HepG2 (cell line): ENCODE data around the gene EEFSEC. TPM values are rescaled to one million over a fixed set of nuclear protein-coding genes. Genes with fewer than 3 reads are reported as not detected.

Experiments used
- ATAC-seq: fragments of 200-7000 bp; cut with Tn5 transposase; 3 replicates; pipeline ENCODE4 v1.9.1; 2020; ENCODE audit warnings: mild to moderate bottlenecking, moderate library complexity
- BruUV-seq: library from RNA; stranded (reverse); fragments of 400-500 nt; replicated peaks from 2 replicates; lab custom pipeline; 2021; lab: Mats Ljungman, UMichigan
- CTCF ChIA-PET: fragments of 300-600 bp; formaldehyde crosslinking; extraction: SDS; loops from one replicate; lab custom pipeline; 2021; ENCODE audit warnings: low total read pairs, inconsistent platforms, low intra/inter-chr PET ratio; lab: Yijun Ruan, JAX
- POLR2A ChIA-PET: fragments of 350-600 bp; sonication (Branson Sonifier 250); formaldehyde crosslinking; loops from one replicate; lab custom pipeline; 2020; ENCODE audit warnings: antibody characterized with exemption, inconsistent platforms; lab: Yijun Ruan, JAX
- DNase-seq: peaks from one replicate; pipeline ENCODE4 v3.0.0-alpha.2; 2015; ENCODE audit warnings: low spot score
- FAIRE-seq: peaks from 3 replicates; lab custom pipeline; 2011; peaks lifted over from hg19 to GRCh38; lab: Jason Lieb, UNC
- H2AFZ ChIP-seq: one replicate; pipeline ENCODE4 v1.6.1; 2011; ENCODE audit warnings: low read length, inconsistent platforms
- H3K27ac ChIP-seq: fragments of 300-600 bp; 3 replicates; pipeline ENCODE4 v1.8.0; 2011; ENCODE audit warnings: mixed run types, mild to moderate bottlenecking, mixed read lengths, low read length, inconsistent platforms; ENCODE audit not compliant: insufficient read depth; ENCODE audit errors: extremely low read length
- H3K27me3 ChIP-seq, 2 experiments: fragments of 200-600 bp in 1 of 2; 2 replicates in 1 of 2; 3 replicates in 1 of 2; pipeline versions ENCODE4 v1.6.0 to v1.8.0; 2011; ENCODE audit warnings: low read length in 2 of 2, mild to moderate bottlenecking in 2 of 2, moderate library complexity in 2 of 2, inconsistent platforms in 1 of 2; ENCODE audit not compliant: insufficient read depth in 2 of 2, control insufficient read depth in 1 of 2
- H3K36me3 ChIP-seq, 2 experiments: fragments of 200-600 bp in 1 of 2; replicated peaks in 1 of 2; 2 replicates in 1 of 2; 3 replicates in 1 of 2; pipeline versions ENCODE4 v1.5.1 to v1.8.0; 2011; ENCODE audit warnings: low read length in 2 of 2, inconsistent platforms in 1 of 2; ENCODE audit not compliant: insufficient read depth in 2 of 2, control insufficient read depth in 1 of 2
- H3K4me1 ChIP-seq: 2 replicates; pipeline ENCODE4 v1.5.1; 2012; ENCODE audit warnings: low read length, inconsistent platforms; ENCODE audit not compliant: insufficient read depth
- H3K4me2 ChIP-seq: 2 replicates; pipeline ENCODE4 v1.6.0; 2011; ENCODE audit warnings: low read depth, low read length, inconsistent platforms
- H3K4me3 ChIP-seq, 3 experiments: fragments of 200-600 bp in 1 of 3; sonication (generic), shearing (Covaris generic) in 1 of 3; replicated peaks in 1 of 3; 2 replicates each; pipeline ENCODE4 v1.5.1; 2011 to 2016; ENCODE audit warnings: low read length in 3 of 3, inconsistent platforms in 2 of 3, low read depth in 2 of 3, mild to moderate bottlenecking in 2 of 3, control low read depth in 1 of 3, mixed read lengths in 1 of 3; ENCODE audit not compliant: insufficient read depth in 1 of 3
- H3K79me2 ChIP-seq: one replicate; pipeline ENCODE4 v1.6.1; 2011; ENCODE audit warnings: low read length, inconsistent platforms; ENCODE audit not compliant: insufficient read depth
- H3K9ac ChIP-seq: 2 replicates; pipeline ENCODE4 v1.6.0; 2011; ENCODE audit warnings: mild to moderate bottlenecking, low read depth, low read length, inconsistent platforms; ENCODE audit not compliant: insufficient read depth
- H3K9me3 ChIP-seq: 2 replicates; pipeline ENCODE4 v1.5.1; 2012; ENCODE audit warnings: mild to moderate bottlenecking, low read length
- H4K20me1 ChIP-seq: 2 replicates; pipeline ENCODE4 v1.6.0; 2011; ENCODE audit warnings: inconsistent platforms, mild to moderate bottlenecking, low read length, moderate library complexity; ENCODE audit not compliant: insufficient read depth
- CAMTA2 ChIP-seq: sonication (generic); formaldehyde crosslinking; IDR thresholded peaks from 2 replicates; pipeline ENCODE4 v1.4.0; 2020; ENCODE audit warnings: mild to moderate bottlenecking, missing genetic modification reagents, borderline replicate concordance
- FOSL1 ChIP-seq: sonication (generic); formaldehyde crosslinking; IDR thresholded peaks from 2 replicates; pipeline ENCODE4 v1.9.0; 2021; ENCODE audit warnings: missing genetic modification reagents, borderline replicate concordance
- HOXA5 ChIP-seq: sonication (generic); formaldehyde crosslinking; IDR thresholded peaks from 2 replicates; pipeline ENCODE4 v1.4.0; 2020; ENCODE audit warnings: missing genetic modification reagents
- JUND ChIP-seq: sonication (generic); formaldehyde crosslinking; IDR thresholded peaks from 2 replicates; pipeline ENCODE4 v1.8.0; 2022; ENCODE audit warnings: mild to moderate bottlenecking, missing genetic modification reagents
- NR2C2 ChIP-seq: sonication (generic); formaldehyde crosslinking; IDR thresholded peaks from 2 replicates; pipeline ENCODE4 v1.4.0; 2020; ENCODE audit warnings: missing genetic modification reagents, mild to moderate bottlenecking, moderate library complexity, borderline replicate concordance
- SNAI1 ChIP-seq: sonication (generic); formaldehyde crosslinking; IDR thresholded peaks from 2 replicates; pipeline ENCODE4 v1.5.0; 2020; ENCODE audit warnings: mild to moderate bottlenecking, missing genetic modification reagents, borderline replicate concordance
- SOX13 ChIP-seq, 3 experiments: fragments of 450-650 bp in 1 of 3; sonication (generic) in 1 of 3; formaldehyde crosslinking in 1 of 3; IDR thresholded peaks in 2 of 3; conservative IDR thresholded peaks in 1 of 3; 2 replicates each; pipeline versions ENCODE4 v1.5.0 to v1.6.1; 2016 to 2020; ENCODE audit warnings: antibody characterized with exemption in 1 of 3, mild to moderate bottlenecking in 1 of 3, missing compliant biosample characterization in 1 of 3, missing genetic modification reagents in 1 of 3, moderate library complexity in 1 of 3
- TIGD3 ChIP-seq: sonication (generic); formaldehyde crosslinking; IDR thresholded peaks from 2 replicates; pipeline ENCODE4 v1.5.1; 2020; ENCODE audit warnings: mild to moderate bottlenecking, missing genetic modification reagents, borderline replicate concordance
- UBTF ChIP-seq: sonication (generic); formaldehyde crosslinking; IDR thresholded peaks from 2 replicates; pipeline ENCODE4 v1.4.0; 2020; ENCODE audit warnings: mild to moderate bottlenecking, missing genetic modification reagents
- YEATS2 ChIP-seq: sonication (generic); formaldehyde crosslinking; IDR thresholded peaks from 2 replicates; pipeline ENCODE4 v1.4.0; 2020; ENCODE audit warnings: missing genetic modification reagents, borderline replicate concordance
- ZBTB7A ChIP-seq: sonication (generic); formaldehyde crosslinking; IDR thresholded peaks from 2 replicates; pipeline ENCODE4 v1.8.0; 2022; ENCODE audit warnings: mild to moderate bottlenecking, missing genetic modification reagents
- ZHX1 ChIP-seq: sonication (generic); formaldehyde crosslinking; IDR thresholded peaks from 2 replicates; pipeline ENCODE4 v1.8.1; 2022; ENCODE audit warnings: low read depth, mild to moderate bottlenecking, missing genetic modification reagents
- ZNF264 ChIP-seq: sonication (generic); formaldehyde crosslinking; IDR thresholded peaks from 2 replicates; pipeline ENCODE4 v1.4.0; 2020; ENCODE audit warnings: missing genetic modification reagents
- ZNF451 ChIP-seq: sonication (generic); formaldehyde crosslinking; IDR thresholded peaks from 2 replicates; pipeline ENCODE4 v1.5.0; 2020; ENCODE audit warnings: mild to moderate bottlenecking, missing genetic modification reagents
- ZNF772 ChIP-seq: sonication (generic); formaldehyde crosslinking; IDR thresholded peaks from 2 replicates; pipeline ENCODE4 v1.5.0; 2020; ENCODE audit warnings: mild to moderate bottlenecking, missing genetic modification reagents
- ZNF839 ChIP-seq: sonication (generic); formaldehyde crosslinking; IDR thresholded peaks from 2 replicates; pipeline ENCODE4 v1.4.0; 2020; ENCODE audit warnings: missing genetic modification reagents, mild to moderate bottlenecking, borderline replicate concordance
- WGBS: methylation state at CpG from one replicate; pipeline ENCODE4 v1.1.6; 2017; ENCODE audit warnings: low lambda C conversion rate; 5-methylcytosine and 5-hydroxymethylcytosine counted together
- in situ Hi-C: cut with HindIII; loops from 2 replicates; pipeline ENCODE4 v1.10.0; 2017; ENCODE audit warnings: low pct_unique_long_range_greater_than_20kb; ENCODE audit not compliant: extremely low pct_ligation_motif_present
- intact Hi-C: fragments of 100-400 bp; cut with micrococcal nuclease; formaldehyde crosslinking; loops from one replicate; pipeline ENCODE4 v1.10.0; 2022; ENCODE audit not compliant: unreplicated experiment
- polyA plus RNA-seq, 8 experiments: library from polyadenylated mRNA; depleted of rRNA in 3 of 8; stranded (reverse) in 7 of 8; unstranded in 1 of 8; fragments of >200 nt; fragmentation: Illumina TruSeq in 4 of 8; extraction: Trizol in 4 of 8; gene quantifications; 2 replicates each; pipeline versions ENCODE4 v1.2.1 to v1.2.3, GENCODE V29; 2011 to 2016; ENCODE audit warnings: low read depth in 4 of 8, missing spikeins in 1 of 8, mixed read lengths in 1 of 8; ENCODE audit not compliant: insufficient read depth in 1 of 8
- total RNA-seq, 5 experiments: library from RNA; depleted of rRNA; stranded (reverse); fragments of >200 nt; fragmentation: Illumina TruSeq; extraction: Trizol; gene quantifications; 2 replicates each; pipeline ENCODE4 v1.2.3, GENCODE V29; 2016; ENCODE audit warnings: low read depth in 1 of 5

EEFSEC gene
- total and polyA plus RNA-seq, 2 of the 13 experiments (the other 11 are each of a cell fraction or from before 2014, with no cell fraction given), result 6.4 to 24.2 TPM

GRCh38 chr3:128278761-128279600 is 125.7 kb downstream of the EEFSEC start:
- FAIRE-seq (no peak), ATAC-seq (no peak)
- Histone ChIP-seq H3K9me3 (no peaks in the 10 kb centered on the region), H2AFZ (no peak overlapping the region), H3K27ac (no peak overlapping the region), H3K9ac (no peak overlapping the region), H3K36me3 (peaks cover 7 to 14% of the 10 kb centered on the region in 2 experiments), H3K4me1 (peaks cover 8% of the 10 kb centered on the region; the same call in 1 of the 2 replicates), H3K4me3 (no peak overlapping the region), H4K20me1 (no peaks in the 10 kb centered on the region)
- no TSS peak for BruUV-seq
- intact Hi-C loops (no loop called here), in situ Hi-C loops (no loop called here)
- 99% methylated on average over 14 of the region's 17 CpGs for WGBS
- CTCF ChIA-PET, result no interaction called here
- TF ChIP-seq ZNF839 (CRISPR knock-in tag) (no peak), CAMTA2 (CRISPR knock-in tag) (no peak), TIGD3 (CRISPR knock-in tag) (no peak), YEATS2 (CRISPR knock-in tag) (no peak), NR2C2 (no peak), UBTF (CRISPR knock-in tag) (no peak), FOSL1 (CRISPR knock-in tag) (no peak), HOXA5 (no peak), ZNF772 (no peak), JUND (CRISPR knock-in tag) (no peak), SNAI1 (CRISPR knock-in tag) (no peak), ZBTB7A (no peak), ZHX1 (CRISPR knock-in tag) (no peak), ZNF264 (no peak), SOX13 (IDR thresholded peaks at IDR 0.05) (no peak), SOX13 (CRISPR knock-in tag; conservative IDR thresholded peaks at IDR 0.05 in 1 of 2, IDR thresholded peaks at IDR 0.05 in 1 of 2) (no peak), ZNF451 (CRISPR knock-in tag) (no peak)
- TF ChIP-seq, all 625 proteins: peak for 0
- Histone ChIP-seq H3K79me2 (no peaks in the 10 kb centered on the region), H3K27me3 (no peaks in the 10 kb centered on the region), H3K4me2 (no peak overlapping the region)
- DNase-seq, result no peak
- POLR2A ChIA-PET, result no interaction called here
